HCT116 (cell line): Measurements from ENCODE around the gene DIP2B. TPM values are rescaled to one million over a fixed set of nuclear protein-coding genes. Genes with fewer than 3 reads are reported as not detected.
A peak's percentile ranks its signal among the peaks of the same experiment; 100 is the strongest.

Experiments used
- ATAC-seq: fragments of 200-7000 bp; cut with Tn5 transposase; 2 replicates; pipeline ENCODE4 v1.9.1; 2020; ENCODE audit warnings: mild to moderate bottlenecking, moderate library complexity
- BruUV-seq: library from RNA; stranded (reverse); fragments of 400-500 nt; replicated peaks from 2 replicates; lab custom pipeline; 2021; lab: Mats Ljungman, UMichigan
- CTCF ChIA-PET: fragments of 300-600 bp; sonication (Branson Sonifier 250); formaldehyde crosslinking; loops from one replicate; lab custom pipeline; 2021; ENCODE audit warnings: antibody characterized with exemption; lab: Charles Lee
- POLR2A ChIA-PET: fragments of 300-600, 350-600 bp; sonication (Branson Sonifier 250); formaldehyde crosslinking; loops from one replicate; lab custom pipeline; 2021; ENCODE audit warnings: antibody characterized with exemption; lab: Charles Lee
- RAD21 ChIA-PET, 2 experiments: fragments of 300-600 bp; sonication (Branson Sonifier 250); formaldehyde crosslinking; loops; one replicate each; lab custom pipeline; 2023; ENCODE audit warnings: low total read pairs in 2 of 2; ENCODE audit not compliant: uncharacterized antibody in 2 of 2, unreplicated experiment in 2 of 2, low non-redundant PET in 1 of 2; lab: Charles Lee
- DNase-seq: peaks from one replicate; pipeline ENCODE4 v3.0.0-alpha.2; 2010; ENCODE audit warnings: low read depth, low spot score
- H2AFZ ChIP-seq: fragments of 200-600 bp; shearing (Covaris generic), sonication (generic); 2 replicates; pipeline ENCODE4 v1.6.1; 2017; ENCODE audit warnings: low read depth, mixed run types, mixed read lengths, antibody characterized with exemption, low read length; ENCODE audit not compliant: poor library complexity, severe bottlenecking
- H3K27ac ChIP-seq: 2 replicates; pipeline ENCODE4 v1.5.1; 2012; ENCODE audit warnings: low read depth, low read length
- H3K27me3 ChIP-seq: fragments of 200-600 bp; sonication (generic); 2 replicates; pipeline ENCODE4 v1.6.1; 2016; ENCODE audit warnings: mixed run types, low read length, mixed read lengths; ENCODE audit not compliant: insufficient read depth
- H3K36me3 ChIP-seq, 2 experiments: fragments of 200-500 bp in 1 of 2; fragments of 200-600 bp in 1 of 2; sonication (Bioruptor generic) in 1 of 2; sonication (generic) in 1 of 2; 2 replicates each; pipeline versions ENCODE4 v1.5.1 to v1.6.1; 2014 to 2016; ENCODE audit warnings: low read length in 2 of 2, inconsistent platforms in 1 of 2, mixed read lengths in 1 of 2, mixed run types in 1 of 2; ENCODE audit not compliant: insufficient read depth in 2 of 2, control insufficient read depth in 1 of 2
- H3K4me1 ChIP-seq, 2 experiments: fragments of 200-600 bp in 1 of 2; sonication (generic) in 1 of 2; 2 replicates each; pipeline versions ENCODE4 v1.5.1 to v1.6.1; 2012 to 2017; ENCODE audit warnings: low read length in 2 of 2, inconsistent platforms in 1 of 2, mild to moderate bottlenecking in 1 of 2, mixed read lengths in 1 of 2, mixed run types in 1 of 2, moderate library complexity in 1 of 2; ENCODE audit not compliant: insufficient read depth in 2 of 2, control insufficient read depth in 1 of 2
- H3K4me2 ChIP-seq: fragments of 200-600 bp; sonication (generic); 2 replicates; pipeline ENCODE4 v1.6.1; 2017; ENCODE audit warnings: mixed run types, low read length, mixed read lengths
- H3K4me3 ChIP-seq, 2 experiments: fragments of 200-600 bp in 1 of 2; sonication (generic) in 1 of 2; replicated peaks in 1 of 2; 2 replicates each; pipeline ENCODE4 v1.5.1; 2011 to 2016; ENCODE audit warnings: low read length in 2 of 2, control low read depth in 1 of 2, low read depth in 1 of 2, mild to moderate bottlenecking in 1 of 2, mixed read lengths in 1 of 2, mixed run types in 1 of 2
- H3K79me2 ChIP-seq: fragments of 200-600 bp; sonication (generic); 2 replicates; pipeline ENCODE4 v1.6.1; 2017; ENCODE audit warnings: mild to moderate bottlenecking, mixed run types, low read length, moderate library complexity, mixed read lengths; ENCODE audit not compliant: insufficient read depth
- H3K9ac ChIP-seq: fragments of 200-600 bp; sonication (generic); 2 replicates; pipeline ENCODE4 v1.6.1; 2016; ENCODE audit warnings: low read length, mixed read lengths
- H3K9me2 ChIP-seq: fragments of 200-600 bp; sonication (generic), shearing (Covaris generic); 2 replicates; pipeline ENCODE4 v1.6.1; 2017; ENCODE audit warnings: mixed run types, mild to moderate bottlenecking, moderate library complexity; ENCODE audit not compliant: insufficient read depth
- H3K9me3 ChIP-seq, 2 experiments: fragments of 200-500 bp in 1 of 2; fragments of 200-600 bp in 1 of 2; sonication (Bioruptor generic) in 1 of 2; sonication (generic) in 1 of 2; 2 replicates each; pipeline ENCODE4 v1.6.1; 2014 to 2017; ENCODE audit warnings: low read length in 2 of 2, mixed read lengths in 2 of 2, inconsistent platforms in 1 of 2, low read depth in 1 of 2, mild to moderate bottlenecking in 1 of 2, mixed run types in 1 of 2, moderate library complexity in 1 of 2; ENCODE audit not compliant: control insufficient read depth in 1 of 2, insufficient read depth in 1 of 2
- H4K20me1 ChIP-seq: fragments of 200-600 bp; sonication (generic), shearing (Covaris generic); 2 replicates; pipeline ENCODE4 v1.6.1; 2017; ENCODE audit warnings: mixed run types, mild to moderate bottlenecking, moderate library complexity; ENCODE audit not compliant: insufficient read depth
- ATF3 ChIP-seq: IDR thresholded peaks from 2 replicates; pipeline ENCODE4 v1.6.1; 2012
- CEBPB ChIP-seq: IDR thresholded peaks from 2 replicates; pipeline ENCODE4 v1.6.1; 2012; ENCODE audit warnings: low read depth
- CTCF ChIP-seq, 3 experiments: fragments of 200-600 bp in 1 of 3; sonication (generic) in 1 of 3; IDR thresholded peaks in 2 of 3; conservative IDR thresholded peaks in 1 of 3; 2 replicates each; pipeline ENCODE4 v1.5.1; 2012 to 2017; ENCODE audit warnings: low read depth in 2 of 3, low read length in 2 of 3, antibody characterized with exemption in 1 of 3, borderline replicate concordance in 1 of 3, control low read depth in 1 of 3, mild to moderate bottlenecking in 1 of 3, mixed read lengths in 1 of 3, mixed run types in 1 of 3, moderate library complexity in 1 of 3; ENCODE audit not compliant: insufficient read depth in 1 of 3
- EZH2 ChIP-seq: fragments of 200-600 bp; sonication (generic); IDR thresholded peaks from 2 replicates; pipeline ENCODE4 v1.6.1; 2017; ENCODE audit warnings: antibody characterized with exemption, mixed run types
- FOSL1 ChIP-seq: IDR thresholded peaks from 2 replicates; pipeline ENCODE4 v1.6.1; 2012; ENCODE audit warnings: low read depth
- JUND ChIP-seq: IDR thresholded peaks from 2 replicates; pipeline ENCODE4 v1.6.1; 2012
- POLR2AphosphoS5 ChIP-seq: IDR thresholded peaks from 2 replicates; pipeline ENCODE4 v1.6.1; 2011; ENCODE audit warnings: mild to moderate bottlenecking, low read depth, low read length, moderate library complexity
- RAD21 ChIP-seq: IDR thresholded peaks from 2 replicates; pipeline ENCODE4 v1.6.1; 2012; ENCODE audit warnings: low read depth, mild to moderate bottlenecking
- SIN3A ChIP-seq: IDR thresholded peaks from 2 replicates; pipeline ENCODE4 v1.6.1; 2012; ENCODE audit warnings: low read depth
- SP1 ChIP-seq: IDR thresholded peaks from 2 replicates; pipeline ENCODE4 v1.6.1; 2012; ENCODE audit warnings: low read depth
- TCF7L2 ChIP-seq: IDR thresholded peaks from 2 replicates; pipeline ENCODE4 v1.7.0; 2011; ENCODE audit warnings: borderline replicate concordance, inconsistent platforms; ENCODE audit not compliant: insufficient read depth, insufficient read length; ENCODE audit errors: extremely low read depth
- YY1 ChIP-seq: IDR thresholded peaks from 2 replicates; pipeline ENCODE4 v1.6.1; 2011; ENCODE audit warnings: low read length, low read depth, moderate library complexity, mild to moderate bottlenecking; ENCODE audit not compliant: insufficient replicate concordance; ENCODE audit errors: extremely low read depth
- ZFX ChIP-seq: fragments of 450-650 bp; IDR thresholded peaks from 2 replicates; pipeline ENCODE4 v1.6.1; 2017
- ZNF274 ChIP-seq: fragments of 200-500 bp; sonication (Bioruptor generic); IDR thresholded peaks from 2 replicates; pipeline ENCODE4 v1.6.1; 2014; ENCODE audit warnings: mild to moderate bottlenecking, low read depth, low read length, inconsistent platforms
- intact Hi-C: fragments of 100-400 bp; cut with micrococcal nuclease; formaldehyde crosslinking; loops from 2 replicates; pipeline ENCODE4 v1.10.0; 2022
- total RNA-seq: library from RNA; stranded (reverse); gene quantifications from one replicate; pipeline ENCODE4 v1.2.1, GENCODE V29; 2021; ENCODE audit not compliant: unreplicated experiment

DIP2B gene
- total RNA-seq, 1 experiment from 2014 or later, result 32.3 TPM

- TF ChIP-seq TCF7L2, result no peak
- TF ChIP-seq CEBPB, result no peak
- no peak for TF ChIP-seq ZNF274
- no peak for TF ChIP-seq ATF3
- peak; percentile 66; the same call in 1 of the 2 replicates for TF ChIP-seq SIN3A
- peak; percentile 99 for TF ChIP-seq RAD21
- TF ChIP-seq FOSL1, result no peak
- peak; percentile 81 to 92 (median 86) for TF ChIP-seq CTCF (IDR thresholded peaks at IDR 0.05 in 2 of 3, conservative IDR thresholded peaks at IDR 0.05 in 1 of 3; ENCODE audit: borderline replicate concordance in 1 of 3, insufficient read depth in 1 of 3, low read depth in 2 of 3, low read length in 2 of 3)
Measured at GRCh38 chr12:50504798-50505674, at the start of gene DIP2B (continued).

- peaks cover 10 to 26% of the 10 kb centered on the region in 2 experiments; a peak in 3 of 4 replicates for H3K36me3 ChIP-seq
- no peaks in the 10 kb centered on the region for H3K9me2 ChIP-seq
- no peak overlapping the region for H2AFZ ChIP-seq
- DNase-seq (no peak), ATAC-seq (no peak)
- no peak overlapping the region for H3K4me3 ChIP-seq
- BruUV-seq, result no TSS peak
- ChIA-PET CTCF (no interaction called here), POLR2A (no interaction called here), RAD21 (no interaction called here)
- TF ChIP-seq POLR2AphosphoS5, result no peak
- TF ChIP-seq ATF3, result no peak
- no peak for TF ChIP-seq ZFX
- no peak for TF ChIP-seq CTCF (IDR thresholded peaks at IDR 0.05 in 2 of 3, conservative IDR thresholded peaks at IDR 0.05 in 1 of 3; ENCODE audit: borderline replicate concordance in 1 of 3, insufficient read depth in 1 of 3, low read depth in 2 of 3, low read length in 2 of 3)
- no peak for TF ChIP-seq SIN3A
- no peak for TF ChIP-seq SP1
- TF ChIP-seq YY1, result no peak
- no peak for TF ChIP-seq JUND
- no peak for TF ChIP-seq EZH2
- H4K20me1 ChIP-seq, result no peaks in the 10 kb centered on the region
- H3K79me2 ChIP-seq, result peaks cover 7% of the 10 kb centered on the region
- H3K27me3 ChIP-seq, result no peaks in the 10 kb centered on the region
- no peaks in the 10 kb centered on the region for H3K9me3 ChIP-seq
- H3K4me1 ChIP-seq, result no peaks in the 10 kb centered on the region
- H3K9ac ChIP-seq, result no peak overlapping the region
- H3K27ac ChIP-seq, result no peak overlapping the region
- intact Hi-C loops, result no loop called here
- H3K4me2 ChIP-seq, result no peak overlapping the region
Measured at GRCh38 chr12:50458606-50459005, 46.2 kb upstream of the DIP2B start.
